RWPE2 (cell line): ENCODE results near the gene ABCC12.
A peak's percentile ranks its signal among the peaks of the same experiment; 100 is the strongest.

Source experiments
- ATAC-seq: fragments of 200-7000 bp; cut with Tn5 transposase; 3 replicates; pipeline ENCODE4 v1.9.1; 2021; ENCODE audit warnings: low read depth
- DNase-seq: peaks from one replicate; pipeline ENCODE4 v3.0.0-alpha.2; 2020; ENCODE audit warnings: low spot score
- H3K27ac ChIP-seq: fragments of 450-650 bp; 2 replicates; pipeline ENCODE4 v1.5.1; 2017; ENCODE audit warnings: mild to moderate bottlenecking; ENCODE audit not compliant: poor library complexity, severe bottlenecking
- H3K27me3 ChIP-seq: fragments of 250-450 bp; sonication (Bioruptor Pico); 2 replicates; pipeline ENCODE4 v1.5.1; 2021; ENCODE audit warnings: mild to moderate bottlenecking, moderate library complexity; ENCODE audit not compliant: insufficient read depth, poor library complexity, severe bottlenecking
- H3K36me3 ChIP-seq: fragments of 250-450 bp; sonication (Bioruptor Pico); 2 replicates; pipeline ENCODE4 v1.5.1; 2020; ENCODE audit warnings: low read depth, mild to moderate bottlenecking, moderate library complexity
- H3K4me1 ChIP-seq: fragments of 250-450 bp; sonication (Bioruptor Pico); 2 replicates; pipeline ENCODE4 v1.5.1; 2021; ENCODE audit warnings: mild to moderate bottlenecking, moderate library complexity; ENCODE audit not compliant: insufficient read depth, poor library complexity, severe bottlenecking
- H3K4me3 ChIP-seq: fragments of 250-450 bp; sonication (Bioruptor Pico); 2 replicates; pipeline ENCODE4 v1.5.1; 2021; ENCODE audit warnings: mild to moderate bottlenecking, moderate library complexity; ENCODE audit not compliant: severe bottlenecking
- H3K9me3 ChIP-seq: fragments of 250-450 bp; sonication (Bioruptor Pico); 2 replicates; pipeline ENCODE4 v1.5.1; 2021; ENCODE audit warnings: mild to moderate bottlenecking, moderate library complexity; ENCODE audit not compliant: severe bottlenecking
- CTCF ChIP-seq: fragments of 450-650 bp; IDR thresholded peaks from one replicate; pipeline ENCODE4 v1.5.1; 2017; ENCODE audit warnings: mild to moderate bottlenecking, moderate library complexity; ENCODE audit not compliant: poor library complexity, severe bottlenecking

ABCC12 gene

GRCh38 chr16:48114410-48114809, 41.4 kb downstream of the ABCC12 start:
- H3K4me3 ChIP-seq, result no peak overlapping the region
- ATAC-seq (no peak), DNase-seq (no peak)
- no peaks in the 10 kb centered on the region for H3K4me1 ChIP-seq
- TF ChIP-seq CTCF, result no peak
- no peak overlapping the region for H3K27ac ChIP-seq
- H3K36me3 ChIP-seq, result no peaks in the 10 kb centered on the region
- no peaks in the 10 kb centered on the region for H3K27me3 ChIP-seq
- no peaks in the 10 kb centered on the region for H3K9me3 ChIP-seq

DNA sequence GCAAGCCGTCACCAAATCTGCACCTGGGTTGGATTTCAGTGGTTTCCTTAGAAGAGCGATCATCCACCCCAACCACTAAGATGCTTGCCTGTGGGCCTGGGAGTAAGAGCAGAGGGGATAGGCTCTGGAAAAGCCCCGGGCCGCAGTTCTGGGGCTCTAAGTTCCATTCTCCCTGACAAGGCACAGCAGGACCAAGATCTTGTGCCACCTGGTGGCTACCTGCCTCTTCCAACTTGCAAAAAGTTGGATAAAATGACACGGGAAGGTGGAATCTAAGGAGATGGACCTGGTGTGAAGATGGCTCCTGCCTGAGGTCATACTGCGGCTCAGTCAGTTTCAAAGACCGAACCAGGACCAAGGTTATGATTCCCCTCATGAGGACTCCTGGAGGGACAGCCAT, 42.3 kb downstream of the ABCC12 start:
- Histone ChIP-seq H3K27me3 (no peaks in the 10 kb centered on the region), H3K4me1 (no peaks in the 10 kb centered on the region), H3K4me3 (no peak overlapping the region), H3K36me3 (no peaks in the 10 kb centered on the region), H3K27ac (no peak overlapping the region), H3K9me3 (no peaks in the 10 kb centered on the region)
- no peak for ATAC-seq
- TF ChIP-seq CTCF, result peak; percentile 22
- DNase-seq, result no peak

DNA sequence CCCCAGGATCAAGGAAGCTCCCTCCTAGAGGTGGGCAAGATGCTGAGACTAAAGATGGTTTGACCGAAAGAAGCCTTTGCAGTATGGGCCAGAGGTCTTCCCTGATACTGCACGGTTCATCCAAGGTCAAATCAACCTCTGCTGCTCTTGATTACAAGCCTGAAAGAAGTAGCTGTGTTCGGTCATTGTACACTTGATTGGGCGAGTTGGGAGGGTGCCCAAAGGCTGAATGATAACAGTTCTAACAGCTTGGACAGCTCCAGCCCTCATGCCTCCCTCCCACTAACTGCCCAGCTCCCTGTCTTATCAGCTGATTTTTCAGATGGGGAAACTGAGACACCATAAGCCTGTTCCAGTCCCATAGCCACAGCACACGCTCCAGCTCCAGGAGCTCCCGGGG, 42.8 kb downstream of the ABCC12 start:
- no peak for ATAC-seq
- Histone ChIP-seq H3K4me3 (no peak overlapping the region), H3K9me3 (no peaks in the 10 kb centered on the region), H3K36me3 (no peaks in the 10 kb centered on the region), H3K27ac (no peak overlapping the region), H3K27me3 (no peaks in the 10 kb centered on the region), H3K4me1 (no peaks in the 10 kb centered on the region)
- DNase-seq, result no peak
- no peak for TF ChIP-seq CTCF

DNA sequence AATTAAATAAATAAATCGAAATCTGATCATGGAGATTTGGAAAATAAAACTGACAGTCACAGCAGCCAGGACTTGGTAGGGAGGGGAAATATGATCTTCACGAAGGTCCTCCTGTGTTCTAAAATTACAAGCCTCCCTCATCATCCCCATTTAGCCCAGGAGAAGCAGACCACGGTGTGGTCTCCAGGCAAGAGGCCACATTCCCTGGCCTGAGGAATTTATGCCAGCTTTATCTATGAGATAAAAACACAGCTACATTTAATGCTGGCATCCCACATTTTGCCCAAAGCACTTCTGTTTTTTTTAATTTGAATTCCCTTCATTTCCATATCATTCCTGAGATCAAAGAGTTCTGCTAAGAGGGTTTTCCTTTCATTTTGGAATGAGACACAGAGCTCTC, 43.2 kb downstream of the ABCC12 start:
- H3K36me3 ChIP-seq, result no peaks in the 10 kb centered on the region
- ATAC-seq, result no peak
- H3K9me3 ChIP-seq, result no peaks in the 10 kb centered on the region
- H3K27me3 ChIP-seq, result no peaks in the 10 kb centered on the region
- no peak overlapping the region for H3K27ac ChIP-seq
- no peak for TF ChIP-seq CTCF
- H3K4me3 ChIP-seq, result no peak overlapping the region
- DNase-seq, result no peak
- H3K4me1 ChIP-seq, result no peaks in the 10 kb centered on the region

GRCh38 chr16:48110982-48111381, 44.8 kb downstream of the ABCC12 start:
- no peaks in the 10 kb centered on the region for H3K4me1 ChIP-seq
- H3K36me3 ChIP-seq, result no peaks in the 10 kb centered on the region
- no peak for DNase-seq
- no peak for ATAC-seq
- H3K9me3 ChIP-seq, result no peaks in the 10 kb centered on the region
- no peak for TF ChIP-seq CTCF
- no peak overlapping the region for H3K27ac ChIP-seq
- no peak overlapping the region for H3K4me3 ChIP-seq
- no peaks in the 10 kb centered on the region for H3K27me3 ChIP-seq
